Chondrocyte (in vitro differentiated cells): ENCODE measurements around the gene TMEM59. TPM values are rescaled to one million over a fixed set of nuclear protein-coding genes. Genes with fewer than 3 reads are reported as not detected.
"Not testable (repeated sequence)": the region's sequence is repeated elsewhere in the genome, so short reads cannot be mapped to it uniquely, and the experiment has no call there.

Experiments used
- DNase-seq: peaks from one replicate; pipeline ENCODE4 v3.0.0; 2021; ENCODE audit warnings: mixed read lengths, low spot score
- H3K27ac Mint-ChIP-seq: one replicate; pipeline ENCODE4 v1.8.0; 2021; ENCODE audit warnings: mild to moderate bottlenecking, moderate library complexity, mixed read lengths; ENCODE audit not compliant: unreplicated experiment
- H3K27me3 Mint-ChIP-seq: 2 replicates; pipeline ENCODE4 v1.8.0; 2021; ENCODE audit warnings: low read depth, mixed read lengths
- H3K36me3 Mint-ChIP-seq: 2 replicates; pipeline ENCODE4 v1.8.0; 2021; ENCODE audit warnings: low read depth, mixed read lengths
- H3K4me1 Mint-ChIP-seq: 2 replicates; pipeline ENCODE4 v1.8.0; 2021; ENCODE audit warnings: low read depth, mild to moderate bottlenecking, mixed read lengths
- H3K4me3 Mint-ChIP-seq: one replicate; pipeline ENCODE4 v1.8.0; 2021; ENCODE audit warnings: mild to moderate bottlenecking, moderate library complexity, mixed read lengths; ENCODE audit not compliant: unreplicated experiment
- H3K9me3 Mint-ChIP-seq: 2 replicates; pipeline ENCODE4 v1.8.0; 2021; ENCODE audit warnings: low read depth, mixed read lengths
- total RNA-seq: library from RNA; stranded (reverse); gene quantifications from 3 replicates; pipeline ENCODE4 v1.2.1, GENCODE V29; 2021
- TF ChIP-seq, protein P1 (sequence below): fragments of 200-600 bp; sonication (generic); IDR thresholded peaks from 2 replicates; pipeline ENCODE4 v1.5.0; 2021; ENCODE audit warnings: antibody characterized with exemption, mild to moderate bottlenecking, moderate library complexity

TMEM59 gene
- total RNA-seq, 1 donor from 2014 or later: 301 TPM

DNA sequence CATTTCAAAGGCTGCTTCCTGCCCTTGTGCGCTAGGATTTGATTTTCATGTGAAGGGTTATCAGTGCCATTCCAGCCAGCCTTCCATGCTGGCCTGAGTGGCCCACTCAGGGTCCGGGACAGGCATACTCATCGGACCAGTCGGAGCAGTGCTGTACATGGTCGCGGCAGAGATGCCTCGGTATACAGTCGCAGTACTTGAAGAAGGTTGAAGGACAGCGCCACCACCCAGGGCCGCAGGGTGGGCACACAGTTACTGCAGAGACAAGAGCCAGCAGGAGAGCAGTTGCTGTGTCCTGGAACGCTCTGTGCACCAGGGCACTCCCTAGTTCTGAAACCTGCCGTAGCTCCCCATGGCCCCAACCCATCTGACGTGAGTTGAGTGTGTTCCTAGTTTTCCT is 44.1 kb downstream of the TMEM59 start:
- H3K4me1 Mint-ChIP-seq: no peaks in the 10 kb centered on the region
- H3K4me3 Mint-ChIP-seq: no peak overlapping the region
- H3K36me3 Mint-ChIP-seq: no peaks in the 10 kb centered on the region
- H3K27ac Mint-ChIP-seq: no peak overlapping the region
- no peaks in the 10 kb centered on the region for H3K9me3 Mint-ChIP-seq
- TF ChIP-seq, protein P1, sequence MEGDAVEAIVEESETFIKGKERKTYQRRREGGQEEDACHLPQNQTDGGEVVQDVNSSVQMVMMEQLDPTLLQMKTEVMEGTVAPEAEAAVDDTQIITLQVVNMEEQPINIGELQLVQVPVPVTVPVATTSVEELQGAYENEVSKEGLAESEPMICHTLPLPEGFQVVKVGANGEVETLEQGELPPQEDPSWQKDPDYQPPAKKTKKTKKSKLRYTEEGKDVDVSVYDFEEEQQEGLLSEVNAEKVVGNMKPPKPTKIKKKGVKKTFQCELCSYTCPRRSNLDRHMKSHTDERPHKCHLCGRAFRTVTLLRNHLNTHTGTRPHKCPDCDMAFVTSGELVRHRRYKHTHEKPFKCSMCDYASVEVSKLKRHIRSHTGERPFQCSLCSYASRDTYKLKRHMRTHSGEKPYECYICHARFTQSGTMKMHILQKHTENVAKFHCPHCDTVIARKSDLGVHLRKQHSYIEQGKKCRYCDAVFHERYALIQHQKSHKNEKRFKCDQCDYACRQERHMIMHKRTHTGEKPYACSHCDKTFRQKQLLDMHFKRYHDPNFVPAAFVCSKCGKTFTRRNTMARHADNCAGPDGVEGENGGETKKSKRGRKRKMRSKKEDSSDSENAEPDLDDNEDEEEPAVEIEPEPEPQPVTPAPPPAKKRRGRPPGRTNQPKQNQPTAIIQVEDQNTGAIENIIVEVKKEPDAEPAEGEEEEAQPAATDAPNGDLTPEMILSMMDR: no peak
- peaks cover 39% of the 10 kb centered on the region for H3K27me3 Mint-ChIP-seq
- no peak for DNase-seq

DNA sequence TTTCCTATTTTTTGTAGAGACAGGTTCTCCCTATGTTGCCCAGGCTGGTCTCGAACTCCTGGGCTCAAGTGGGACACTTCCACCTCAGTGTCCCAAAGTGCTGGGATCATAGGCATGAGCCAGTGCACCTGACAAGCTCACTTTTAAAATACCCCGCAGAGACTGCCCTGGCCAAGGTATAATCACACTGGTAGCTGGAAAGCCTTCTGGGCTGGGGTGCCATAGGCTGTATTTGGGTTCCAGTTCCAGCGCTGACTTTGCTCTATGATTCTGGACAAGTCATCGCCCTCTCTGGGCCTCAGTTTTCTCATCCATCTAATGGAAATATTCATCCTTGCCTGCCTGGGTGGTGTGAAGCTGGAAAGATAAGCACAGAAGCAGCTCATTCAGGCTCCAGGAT is 45.4 kb downstream of the TMEM59 start:
- no peak for DNase-seq
- H3K36me3 Mint-ChIP-seq: no peaks in the 10 kb centered on the region
- H3K27me3 Mint-ChIP-seq: peaks cover 37% of the 10 kb centered on the region
- H3K27ac Mint-ChIP-seq: no peak overlapping the region
- no peak overlapping the region for H3K4me3 Mint-ChIP-seq
- TF ChIP-seq, protein P1: no peak
- no peaks in the 10 kb centered on the region for H3K4me1 Mint-ChIP-seq
- no peaks in the 10 kb centered on the region for H3K9me3 Mint-ChIP-seq

DNA sequence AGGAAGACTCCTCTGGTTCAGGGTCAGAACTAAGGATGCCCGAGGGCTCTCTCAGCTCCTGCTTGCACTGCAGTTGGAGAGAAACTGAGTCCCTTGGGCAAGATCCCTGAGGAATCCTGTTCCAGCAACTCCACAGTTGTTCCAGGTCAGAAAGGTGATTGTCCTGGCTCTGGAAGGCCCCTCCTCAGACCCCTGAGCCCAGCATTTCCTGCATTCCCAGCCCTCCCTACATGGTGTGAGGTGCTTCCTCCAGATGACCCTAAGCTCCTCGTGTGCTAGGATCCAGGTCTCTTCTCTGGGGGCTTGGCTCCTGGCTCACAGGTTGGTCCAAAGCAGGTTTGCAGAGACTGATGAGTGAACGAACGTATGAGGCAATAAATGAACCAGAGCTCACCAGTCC is 46.5 kb downstream of the TMEM59 start:
- Mint-ChIP-seq H3K27me3 (peaks cover 34% of the 10 kb centered on the region), H3K9me3 (no peaks in the 10 kb centered on the region), H3K36me3 (no peaks in the 10 kb centered on the region), H3K4me3 (no peak overlapping the region), H3K27ac (no peak overlapping the region), H3K4me1 (no peaks in the 10 kb centered on the region)
- no peak for DNase-seq
- TF ChIP-seq, protein P1: no peak

DNA sequence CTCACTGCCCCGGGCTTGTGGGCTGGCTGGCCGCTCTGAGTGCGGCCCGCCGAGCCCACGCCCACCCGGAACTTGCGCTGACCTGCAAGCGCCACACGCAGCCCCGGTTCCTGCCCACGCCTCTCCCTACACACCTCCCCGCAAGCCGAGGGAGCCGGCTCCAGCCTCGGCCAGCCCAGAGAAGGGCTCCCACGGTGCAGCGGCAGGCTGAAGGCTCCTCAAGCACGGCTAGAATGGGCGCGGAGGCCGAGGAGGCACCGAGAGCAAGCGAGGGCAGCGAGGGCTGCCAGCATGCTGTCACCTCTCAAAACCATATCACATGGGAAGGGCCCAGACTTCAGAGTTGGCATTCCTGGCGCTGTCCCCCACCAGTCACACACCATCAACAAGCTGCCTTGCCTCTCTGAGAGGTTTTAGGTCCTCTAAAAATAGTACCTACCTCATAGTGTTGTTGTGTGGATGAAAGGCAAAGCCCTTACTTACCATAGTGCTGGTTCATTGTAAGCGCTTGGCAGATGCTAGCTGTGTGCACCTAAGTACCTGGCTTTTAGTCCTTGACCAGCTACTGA is 48.4 kb downstream of the TMEM59 start:
- TF ChIP-seq, protein P1: no peak
- peaks cover 28% of the 10 kb centered on the region for H3K27me3 Mint-ChIP-seq

DNA sequence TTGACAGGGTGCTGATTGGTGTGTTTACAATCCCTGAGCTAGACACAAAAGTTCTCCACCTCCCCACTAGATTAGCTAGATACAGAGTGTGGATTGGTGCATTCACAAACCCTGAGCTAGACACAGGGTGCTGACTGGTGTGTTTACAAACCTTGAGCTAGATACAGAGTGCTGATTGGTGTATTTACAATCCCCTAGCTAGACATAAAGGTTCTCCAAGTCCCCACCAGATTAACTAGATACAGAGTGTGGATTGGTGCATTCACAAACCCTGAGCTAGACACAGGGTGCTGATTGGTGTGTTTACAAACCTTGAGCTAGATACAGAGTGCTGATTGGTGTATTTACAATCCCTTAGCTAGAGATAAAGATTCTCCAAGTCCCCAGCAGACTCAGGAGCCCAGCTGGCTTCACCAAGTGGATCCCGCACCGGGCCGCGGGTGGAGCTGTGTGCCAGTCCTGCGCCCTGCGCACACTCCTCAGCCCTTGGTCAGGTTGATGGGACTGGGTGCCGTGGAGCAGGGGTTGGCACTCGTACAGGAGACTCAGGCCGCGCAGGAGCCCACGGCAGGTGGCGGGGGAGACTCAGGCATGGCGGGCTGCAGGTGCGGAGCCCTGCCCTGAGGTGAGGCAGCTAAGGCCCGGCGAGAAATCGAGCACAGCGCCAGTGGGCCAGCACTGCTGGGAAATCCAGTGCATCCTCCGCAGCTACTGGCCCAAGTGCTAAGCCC is 49.1 kb downstream of the TMEM59 start:
- not testable (repeated sequence) for H3K27ac Mint-ChIP-seq, DNase-seq

More for the DNA sequence above, 48.4 kb downstream of the TMEM59 start:
- Mint-ChIP-seq H3K4me1 (no peaks in the 10 kb centered on the region), H3K27ac (no peak overlapping the region), H3K36me3 (no peaks in the 10 kb centered on the region), H3K4me3 (no peak overlapping the region), H3K9me3 (no peaks in the 10 kb centered on the region)
- DNase-seq: no peak

DNA sequence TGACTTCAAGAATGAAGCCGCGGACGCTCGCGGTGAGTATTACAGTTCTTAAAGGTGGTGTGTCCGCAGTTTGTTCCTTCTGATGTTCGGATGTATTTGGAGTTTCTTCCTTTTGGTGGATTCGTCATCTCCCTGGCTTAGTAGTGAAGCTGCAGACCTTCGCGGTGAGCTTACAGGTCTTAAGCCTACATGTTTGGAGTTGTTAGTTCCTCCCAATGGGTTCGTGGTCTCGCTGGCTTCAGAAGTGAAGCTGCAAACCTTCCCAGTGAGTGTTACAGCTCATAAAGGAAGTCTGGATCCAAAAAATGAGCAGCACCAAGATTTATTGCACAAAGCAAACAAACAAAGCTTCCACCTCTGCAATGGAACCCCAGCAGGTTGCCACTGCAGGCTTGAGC is 49.8 kb downstream of the TMEM59 start:
- no peaks in the 10 kb centered on the region for H3K36me3 Mint-ChIP-seq
- no peak overlapping the region for H3K27ac Mint-ChIP-seq
- no peaks in the 10 kb centered on the region for H3K9me3 Mint-ChIP-seq
- TF ChIP-seq, protein P1: no peak
- H3K27me3 Mint-ChIP-seq: peaks cover 24% of the 10 kb centered on the region
- H3K4me3 Mint-ChIP-seq: no peak overlapping the region
- DNase-seq: no peak
- H3K4me1 Mint-ChIP-seq: no peaks in the 10 kb centered on the region

More for the DNA sequence above, 49.1 kb downstream of the TMEM59 start:
- not testable (repeated sequence) for H3K4me3 Mint-ChIP-seq, H3K36me3 Mint-ChIP-seq, H3K4me1 Mint-ChIP-seq, H3K9me3 Mint-ChIP-seq
- H3K27me3 Mint-ChIP-seq: peaks cover 24% of the 10 kb centered on the region
